Central memory CD4-positive, alpha-beta T cell (primary cell): ENCODE data around the gene PRPF40A.

Source experiments
- DNase-seq: peaks from one replicate; pipeline ENCODE4 v3.0.0; 2022

The PRPF40A gene

GRCh38 chr2:152613235-152613634, 104.0 kb downstream of the PRPF40A start:
- no peak for DNase-seq

GRCh38 chr2:152611458-152612231, 105.6 kb downstream of the PRPF40A start:
- DNase-seq, result no peak

- no peak for DNase-seq
Observed at GRCh38 chr2:152609699-152610098, 107.6 kb downstream of the PRPF40A start.

GRCh38 chr2:152609154-152609553, 108.1 kb downstream of the PRPF40A start:
- no peak for DNase-seq

- DNase-seq, result no peak
Observed at GRCh38 chr2:152607793-152608300, 109.4 kb downstream of the PRPF40A start.

GRCh38 chr2:152606941-152607340, 110.3 kb downstream of the PRPF40A start:
- DNase-seq, result no peak

- DNase-seq, result no peak
Observed at GRCh38 chr2:152606081-152606480, 111.2 kb downstream of the PRPF40A start.

- no peak for DNase-seq
Observed at GRCh38 chr2:152603166-152603565, 114.1 kb downstream of the PRPF40A start.

GRCh38 chr2:152602750-152603149, 114.5 kb downstream of the PRPF40A start:
- no peak for DNase-seq
